DMS53 treated with DMSO at 0.1 percent for 48 hours (cell line): ENCODE results near the gene CWF19L1.

Experiments
- DNase-seq: peaks from one replicate; lab custom pipeline; 2025; ENCODE audit not compliant: unreplicated experiment; lab: John Stamatoyannopoulos, UW

CWF19L1 gene

GRCh38 chr10:100253041-100253440 is 14.4 kb downstream of the CWF19L1 start:
- DNase-seq, result no peak

GRCh38 chr10:100248820-100249219 is 18.6 kb downstream of the CWF19L1 start:
- DNase-seq, result no peak

GRCh38 chr10:100245484-100246220 is 21.8 kb downstream of the CWF19L1 start:
- no peak for DNase-seq

- no peak for DNase-seq
These were observed 27.6 kb downstream of the CWF19L1 start for GRCh38 chr10:100239851-100240250.

GRCh38 chr10:100238429-100238828 is 29.0 kb downstream of the CWF19L1 start:
- no peak for DNase-seq

- no peak for DNase-seq
These were observed 35.3 kb downstream of the CWF19L1 start for GRCh38 chr10:100232101-100232500.

GRCh38 chr10:100229819-100230422 is 37.5 kb downstream of the CWF19L1 start:
- DNase-seq, result no peak

- DNase-seq, result no peak
These were observed 43.6 kb downstream of the CWF19L1 start for GRCh38 chr10:100223879-100224278.

- DNase-seq, result no peak
These were observed 44.9 kb downstream of the CWF19L1 start for GRCh38 chr10:100222529-100222928.

GRCh38 chr10:100216006-100216405 is 51.4 kb downstream of the CWF19L1 start:
- DNase-seq, result no peak

GRCh38 chr10:100209303-100209702 is 58.1 kb downstream of the CWF19L1 start:
- DNase-seq, result no peak

- DNase-seq, result no peak
These were observed 59.2 kb downstream of the CWF19L1 start for GRCh38 chr10:100208276-100208675.

GRCh38 chr10:100204370-100204769 is 63.1 kb downstream of the CWF19L1 start:
- DNase-seq, result no peak

GRCh38 chr10:100201549-100201948 is 65.9 kb downstream of the CWF19L1 start:
- no peak for DNase-seq

GRCh38 chr10:100194711-100195110 is 72.7 kb downstream of the CWF19L1 start:
- DNase-seq, result no peak

GRCh38 chr10:100192350-100192749 is 75.1 kb downstream of the CWF19L1 start:
- no peak for DNase-seq

- DNase-seq, result peak; percentile 35
These were observed 80.9 kb downstream of the CWF19L1 start for GRCh38 chr10:100186253-100187212.

- DNase-seq, result peak; percentile 88
These were observed 81.8 kb downstream of the CWF19L1 start, which contains the start of gene ERLIN1 for GRCh38 chr10:100185364-100186252. Gene ERLIN1 (minus strand): TSS chr10:100186029. CDS start chr10:100185626, 403 bp downstream.

- no peak for DNase-seq
These were observed 82.6 kb downstream of the CWF19L1 start for GRCh38 chr10:100184840-100185239.

GRCh38 chr10:100184426-100184825 is 83.0 kb downstream of the CWF19L1 start:
- DNase-seq, result no peak
